ENCODE data around the gene CTIF. TPM values are rescaled to one million over a fixed set of nuclear protein-coding genes. Genes with fewer than 3 reads are reported as not detected.
"Not testable (repeated sequence)": the region's sequence is repeated elsewhere in the genome, so short reads cannot be mapped to it uniquely, and the experiment has no call there.

CTIF gene
- total RNA-seq, 1 experiment from 2014 or later, result 95.8 TPM

GRCh38 chr18:48811401-48811800, 272.6 kb downstream of the CTIF start:
- no peak for DNase-seq (ENCODE audit: unreplicated experiment)
- no peaks in the 10 kb centered on the region for H3K27me3 Mint-ChIP-seq (ENCODE audit: insufficient read depth, unreplicated experiment)
- no peak for TF ChIP-seq CTCF (IDR thresholded peaks at IDR 0.05; ENCODE audit: unreplicated experiment)
- H3K36me3 Mint-ChIP-seq (ENCODE audit: insufficient read depth, unreplicated experiment), result peaks cover 18% of the 10 kb centered on the region
- intact Hi-C loops (cut with micrococcal nuclease), result no loop called here
- no peaks in the 10 kb centered on the region for H3K9me3 Mint-ChIP-seq (ENCODE audit: unreplicated experiment)
- H3K4me1 Mint-ChIP-seq (ENCODE audit: insufficient read depth, unreplicated experiment), result peaks cover 36% of the 10 kb centered on the region
- ChIA-PET POLR2A (no interaction called here), CTCF (interaction anchor here (0.6 to 0.9 kb wide), 2 partner anchors 37 to 1697 kb away, joined by 3 read pairs; no protein-coding TSS in a partner anchor)
- H3K4me3 Mint-ChIP-seq (ENCODE audit: unreplicated experiment), result no peak overlapping the region
- BruUV-seq (replicated peaks), result no TSS peak
- H3K27ac Mint-ChIP-seq (ENCODE audit: low read depth, unreplicated experiment), result no peak overlapping the region

- CTCF ChIA-PET, result interaction anchor here (0.7 to 0.9 kb wide), 2 partner anchors 36 to 135 kb away, joined by 3 to 4 read pairs; no protein-coding TSS in a partner anchor
- BruUV-seq (replicated peaks), result not testable (repeated sequence)
Measured at GRCh38 chr18:48811977-48812451, 273.2 kb downstream of the CTIF start.

GRCh38 chr18:48813321-48813720, 274.5 kb downstream of the CTIF start:
- Mint-ChIP-seq H3K36me3 (ENCODE audit: insufficient read depth, unreplicated experiment) (peaks cover 16% of the 10 kb centered on the region), H3K27ac (ENCODE audit: low read depth, unreplicated experiment) (peak overlapping the region; percentile 17), H3K9me3 (ENCODE audit: unreplicated experiment) (no peaks in the 10 kb centered on the region), H3K4me3 (ENCODE audit: unreplicated experiment) (no peak overlapping the region), H3K27me3 (ENCODE audit: insufficient read depth, unreplicated experiment) (no peaks in the 10 kb centered on the region), H3K4me1 (ENCODE audit: insufficient read depth, unreplicated experiment) (peaks cover 24% of the 10 kb centered on the region)
- BruUV-seq (replicated peaks), result no TSS peak
- TF ChIP-seq CTCF (IDR thresholded peaks at IDR 0.05; ENCODE audit: unreplicated experiment), result no peak
- ChIA-PET CTCF (no interaction called here), POLR2A (interaction anchor here (0.9 to 1.9 kb wide), 2 partner anchors 12 to 20 kb away, joined by 3 to 8 read pairs; no protein-coding TSS in a partner anchor)
- no peak for DNase-seq (ENCODE audit: unreplicated experiment)
- intact Hi-C loops (cut with micrococcal nuclease), result no loop called here

More at GRCh38 chr18:48811977-48812451, 273.2 kb downstream of the CTIF start:
- POLR2A ChIA-PET; DNase-seq (ENCODE audit: unreplicated experiment); H3K4me3 Mint-ChIP-seq (ENCODE audit: unreplicated experiment); H3K27ac Mint-ChIP-seq (ENCODE audit: low read depth, unreplicated experiment); H3K27me3 Mint-ChIP-seq (ENCODE audit: insufficient read depth, unreplicated experiment); intact Hi-C loops (cut with micrococcal nuclease); H3K9me3 Mint-ChIP-seq (ENCODE audit: unreplicated experiment): not testable (repeated sequence)
- peaks cover 16% of the 10 kb centered on the region for H3K36me3 Mint-ChIP-seq (ENCODE audit: insufficient read depth, unreplicated experiment)
- H3K4me1 Mint-ChIP-seq (ENCODE audit: insufficient read depth, unreplicated experiment), result peaks cover 30% of the 10 kb centered on the region

- Mint-ChIP-seq H3K9me3 (ENCODE audit: unreplicated experiment) (no peaks in the 10 kb centered on the region), H3K27ac (ENCODE audit: low read depth, unreplicated experiment) (peak overlapping the region; percentile 44), H3K36me3 (ENCODE audit: insufficient read depth, unreplicated experiment) (peaks cover 18% of the 10 kb centered on the region), H3K4me1 (ENCODE audit: insufficient read depth, unreplicated experiment) (peaks cover 24% of the 10 kb centered on the region), H3K27me3 (ENCODE audit: insufficient read depth, unreplicated experiment) (no peaks in the 10 kb centered on the region), H3K4me3 (ENCODE audit: unreplicated experiment) (peak overlapping the region; percentile 41)
- intact Hi-C loops (cut with micrococcal nuclease), result no loop called here
- ChIA-PET POLR2A (interaction anchor here (0.6 to 1.9 kb wide), 4 partner anchors 13 to 1026 kb away, joined by 3 to 8 read pairs (median 3); no protein-coding TSS in a partner anchor), CTCF (no interaction called here)
- no peak for TF ChIP-seq CTCF (IDR thresholded peaks at IDR 0.05; ENCODE audit: unreplicated experiment)
- no TSS peak for BruUV-seq (replicated peaks)
- DNase-seq (ENCODE audit: unreplicated experiment), result peak; percentile 79
Measured at GRCh38 chr18:48813833-48814489, 275.1 kb downstream of the CTIF start.

Measured in MCF 10A (cell line).